Lower leg skin (tissue), 3 donors: ENCODE data around the gene FN3K.

Source experiments
- POLR2A ChIP-seq, 2 donors: fragments of 450-650 bp; IDR thresholded peaks; one replicate each; pipeline ENCODE4 v1.6.1; 2016 to 2017; ENCODE audit warnings: antibody characterized with exemption in 2 of 2, mild to moderate bottlenecking in 1 of 2, moderate library complexity in 1 of 2
- TF ChIP-seq, protein P1 (sequence below), 3 donors: fragments of 450-650 bp; IDR thresholded peaks; one replicate each; pipeline ENCODE4 v1.5.1; 2016; ENCODE audit warnings: antibody characterized with exemption in 3 of 3, mild to moderate bottlenecking in 3 of 3, moderate library complexity in 2 of 3

DNA sequence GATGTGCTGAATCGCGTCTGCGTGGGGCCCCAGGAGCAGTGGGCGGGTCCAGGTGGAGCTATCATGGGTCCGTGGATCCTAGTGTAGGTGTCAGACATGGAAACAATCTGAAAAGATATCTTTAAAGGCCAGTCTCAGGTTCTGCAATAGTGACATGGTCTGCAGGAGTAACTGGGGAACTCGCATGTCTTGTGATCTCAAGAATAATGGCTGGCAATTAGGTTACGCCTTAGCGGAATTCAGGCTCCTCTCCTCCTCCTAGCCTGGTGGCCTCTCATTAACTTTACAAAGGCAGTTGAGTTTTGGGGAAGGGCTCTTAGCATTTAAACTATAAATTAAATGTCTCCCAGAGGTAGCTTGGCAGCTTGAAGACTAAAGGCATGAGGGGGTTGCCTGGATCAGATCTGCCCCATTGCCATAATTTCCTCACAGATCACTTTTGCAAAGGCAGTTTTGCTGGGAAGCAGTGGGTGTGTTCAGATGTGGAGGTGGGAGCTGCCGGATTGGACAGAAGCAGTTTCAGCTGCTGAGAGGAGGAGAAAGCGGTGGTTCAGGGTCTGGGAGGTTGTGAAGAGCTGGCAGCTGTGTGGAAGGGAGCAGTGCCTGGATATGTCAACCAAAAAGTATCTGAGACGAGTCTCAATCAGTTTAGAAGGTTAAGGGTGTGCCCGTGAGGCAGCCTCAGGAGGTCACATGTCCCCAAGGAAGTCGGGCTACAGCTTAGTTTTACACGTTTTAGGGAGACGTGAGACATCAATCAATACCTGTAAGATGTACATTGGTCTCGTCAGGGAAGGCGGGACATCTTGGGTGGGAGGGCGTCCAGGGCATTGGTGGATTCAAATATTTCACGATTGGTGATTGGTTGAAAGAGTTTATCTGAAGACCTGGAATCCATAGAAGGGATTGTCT lies 19.1 kb downstream of the FN3K start:
- TF ChIP-seq, protein P1, sequence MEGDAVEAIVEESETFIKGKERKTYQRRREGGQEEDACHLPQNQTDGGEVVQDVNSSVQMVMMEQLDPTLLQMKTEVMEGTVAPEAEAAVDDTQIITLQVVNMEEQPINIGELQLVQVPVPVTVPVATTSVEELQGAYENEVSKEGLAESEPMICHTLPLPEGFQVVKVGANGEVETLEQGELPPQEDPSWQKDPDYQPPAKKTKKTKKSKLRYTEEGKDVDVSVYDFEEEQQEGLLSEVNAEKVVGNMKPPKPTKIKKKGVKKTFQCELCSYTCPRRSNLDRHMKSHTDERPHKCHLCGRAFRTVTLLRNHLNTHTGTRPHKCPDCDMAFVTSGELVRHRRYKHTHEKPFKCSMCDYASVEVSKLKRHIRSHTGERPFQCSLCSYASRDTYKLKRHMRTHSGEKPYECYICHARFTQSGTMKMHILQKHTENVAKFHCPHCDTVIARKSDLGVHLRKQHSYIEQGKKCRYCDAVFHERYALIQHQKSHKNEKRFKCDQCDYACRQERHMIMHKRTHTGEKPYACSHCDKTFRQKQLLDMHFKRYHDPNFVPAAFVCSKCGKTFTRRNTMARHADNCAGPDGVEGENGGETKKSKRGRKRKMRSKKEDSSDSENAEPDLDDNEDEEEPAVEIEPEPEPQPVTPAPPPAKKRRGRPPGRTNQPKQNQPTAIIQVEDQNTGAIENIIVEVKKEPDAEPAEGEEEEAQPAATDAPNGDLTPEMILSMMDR (IDR thresholded peaks at IDR 0.05), result no peak
- TF ChIP-seq POLR2A (IDR thresholded peaks at IDR 0.05), result no peak
